HG02642 (cell line): ENCODE results near the gene CDC14A.

ENCODE experiments used
- ATAC-seq: cut with Tn5 transposase; IDR thresholded peaks from one replicate; pipeline ENCODE4 v1.9.1; 2021; ENCODE audit warnings: mild to moderate bottlenecking; ENCODE audit not compliant: unreplicated experiment, poor library complexity

Gene CDC14A

DNA sequence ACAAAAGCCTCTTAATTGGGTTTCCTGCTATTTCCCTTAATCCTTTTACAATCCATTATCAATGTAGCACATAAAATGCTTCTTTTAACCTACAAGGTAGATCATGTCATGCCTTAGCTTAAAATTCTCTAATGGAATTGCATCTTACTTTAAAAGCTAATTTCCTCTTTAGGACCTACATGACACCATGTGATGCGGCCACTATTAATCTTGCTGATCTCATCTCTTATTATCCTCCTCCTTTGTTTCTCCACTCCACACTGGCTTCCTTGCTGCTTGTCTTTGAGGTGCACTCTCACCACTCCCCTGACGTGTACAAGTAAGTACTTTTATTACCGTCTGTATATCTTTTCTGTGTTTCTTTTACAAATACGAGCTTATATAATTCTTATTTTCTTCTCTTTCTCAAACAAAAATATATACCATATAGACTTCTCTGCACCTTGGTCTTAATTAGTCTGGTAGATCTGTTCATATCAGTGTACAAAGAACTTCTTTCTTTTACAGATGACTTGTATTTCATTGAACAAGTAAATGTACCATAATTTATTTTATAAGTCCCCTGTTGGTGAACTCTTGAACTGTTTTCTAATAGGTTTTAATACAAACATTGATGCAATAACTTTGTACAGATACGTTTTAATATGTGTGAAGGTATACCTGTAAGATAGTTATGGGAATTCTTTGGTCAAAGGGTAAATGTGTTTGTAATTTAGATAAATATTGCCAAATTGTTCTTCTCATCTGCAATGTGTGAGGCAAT is 213.8 kb downstream of the CDC14A start:
- no peak for ATAC-seq

DNA sequence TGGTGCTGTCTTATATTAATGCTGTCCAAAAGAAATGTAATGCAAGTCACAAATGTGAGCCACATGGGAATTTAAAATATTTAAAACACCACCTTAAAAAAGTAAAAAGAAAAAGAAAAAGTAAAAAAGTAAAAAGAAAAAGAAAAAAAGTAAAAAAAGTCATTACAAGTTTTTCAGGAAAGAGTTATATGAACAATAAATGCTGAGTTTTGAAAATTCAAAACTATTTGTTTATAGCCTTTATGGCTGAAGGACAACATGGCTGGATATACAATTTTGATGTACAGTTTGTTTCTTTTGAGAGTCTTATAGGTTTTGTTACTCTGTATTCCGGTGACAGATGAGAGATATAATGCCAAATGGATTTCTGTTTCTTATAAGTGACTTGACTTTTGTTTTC is 214.8 kb downstream of the CDC14A start:
- no peak for ATAC-seq
